Activated T-helper 1 cell treated with Interleukin-2 at 50 U/mL for 16 hours (primary cell): ENCODE measurements around the gene POP5.
"Not testable (repeated sequence)": the region's sequence is repeated elsewhere in the genome, so short reads cannot be mapped to it uniquely, and the experiment has no call there.

ENCODE experiments used
- DNase-seq: peaks from one replicate; pipeline ENCODE4 v3.0.0-alpha.2; 2020; ENCODE audit warnings: low read depth

POP5 gene

GRCh38 chr12:120536064-120536791, 45.0 kb downstream of the POP5 start:
- no peak for DNase-seq

GRCh38 chr12:120534703-120535655, 46.2 kb downstream of the POP5 start:
- peak; percentile 35 for DNase-seq

- DNase-seq: peak; percentile 59
Observed at GRCh38 chr12:120534203-120534702, 46.9 kb downstream of the POP5 start, which contains the start of gene RNF10. TSS of gene RNF10 (plus strand) at chr12:120534356. CDS start at chr12:120534812, 456 bp downstream.

- DNase-seq: no peak
Observed at GRCh38 chr12:120532701-120533238, 48.4 kb downstream of the POP5 start.

- DNase-seq: not testable (repeated sequence)
Observed at GRCh38 chr12:120530418-120530761, 50.8 kb downstream of the POP5 start.

GRCh38 chr12:120529641-120530417, 51.4 kb downstream of the POP5 start:
- no peak for DNase-seq

GRCh38 chr12:120528861-120529525, 52.2 kb downstream of the POP5 start, which contains the start of gene COQ5:
TSS of gene COQ5 (minus strand) at chr12:120529158. CDS start at chr12:120529141, 17 bp downstream.
- DNase-seq: peak; percentile 67
